ENCODE data around the gene DNAJB4.

GRCh38 chr1:77978293-77978968 lies 26.3 kb upstream of the DNAJB4 start:
- no peak for TF ChIP-seq EZH2 (IDR thresholded peaks at IDR 0.05; ENCODE audit: borderline replicate concordance, insufficient read depth, low read depth, low read length, poor library complexity, severe bottlenecking)
- no peak for TF ChIP-seq CTCF (IDR thresholded peaks at IDR 0.05)

Data from B cell (primary cell).